ENCODE results near the gene ELL.

- TF ChIP-seq CTCF (IDR thresholded peaks at IDR 0.05; ENCODE audit: extremely low read depth in 1 of 2, insufficient read depth in 1 of 2, low read depth in 1 of 2, low read length in 2 of 2), result no peak
- TF ChIP-seq JUN (IDR thresholded peaks at IDR 0.05; ENCODE audit: borderline replicate concordance, insufficient read depth, insufficient read length, low read depth), result no peak
- TF ChIP-seq EZH2 (IDR thresholded peaks at IDR 0.05; ENCODE audit: borderline replicate concordance, low read depth, low read length, severe bottlenecking), result no peak
- TF ChIP-seq MYC (IDR thresholded peaks at IDR 0.05; ENCODE audit: low read depth, low read length), result no peak
- no peak for TF ChIP-seq POLR2AphosphoS5 (IDR thresholded peaks at IDR 0.05; ENCODE audit: insufficient read depth, low read depth, low read length)
- TF ChIP-seq, protein P1, sequence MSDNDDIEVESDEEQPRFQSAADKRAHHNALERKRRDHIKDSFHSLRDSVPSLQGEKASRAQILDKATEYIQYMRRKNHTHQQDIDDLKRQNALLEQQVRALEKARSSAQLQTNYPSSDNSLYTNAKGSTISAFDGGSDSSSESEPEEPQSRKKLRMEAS (IDR thresholded peaks at IDR 0.05; ENCODE audit: insufficient read depth, insufficient read length), result no peak
- no peak for TF ChIP-seq FOS (IDR thresholded peaks at IDR 0.05; ENCODE audit: borderline replicate concordance, insufficient read depth, low read length)
- no peak for TF ChIP-seq POLR2A (IDR thresholded peaks at IDR 0.05; ENCODE audit: low read depth, low read length)
- no peak for TF ChIP-seq GATA2 (IDR thresholded peaks at IDR 0.05; ENCODE audit: insufficient read depth, insufficient read length, low read depth, low read length)
Measured at GRCh38 chr19:18533058-18533457, 11.2 kb upstream of the ELL start.
